HG02759 (cell line): Measurements from ENCODE around the gene RGS17.
"Not testable (repeated sequence)": the region's sequence is repeated elsewhere in the genome, so short reads cannot be mapped to it uniquely, and the experiment has no call there.

Experiments
- ATAC-seq: cut with Tn5 transposase; IDR thresholded peaks from one replicate; pipeline ENCODE4 v1.9.1; 2021; ENCODE audit warnings: mild to moderate bottlenecking, moderate library complexity; ENCODE audit not compliant: unreplicated experiment

The RGS17 gene

DNA sequence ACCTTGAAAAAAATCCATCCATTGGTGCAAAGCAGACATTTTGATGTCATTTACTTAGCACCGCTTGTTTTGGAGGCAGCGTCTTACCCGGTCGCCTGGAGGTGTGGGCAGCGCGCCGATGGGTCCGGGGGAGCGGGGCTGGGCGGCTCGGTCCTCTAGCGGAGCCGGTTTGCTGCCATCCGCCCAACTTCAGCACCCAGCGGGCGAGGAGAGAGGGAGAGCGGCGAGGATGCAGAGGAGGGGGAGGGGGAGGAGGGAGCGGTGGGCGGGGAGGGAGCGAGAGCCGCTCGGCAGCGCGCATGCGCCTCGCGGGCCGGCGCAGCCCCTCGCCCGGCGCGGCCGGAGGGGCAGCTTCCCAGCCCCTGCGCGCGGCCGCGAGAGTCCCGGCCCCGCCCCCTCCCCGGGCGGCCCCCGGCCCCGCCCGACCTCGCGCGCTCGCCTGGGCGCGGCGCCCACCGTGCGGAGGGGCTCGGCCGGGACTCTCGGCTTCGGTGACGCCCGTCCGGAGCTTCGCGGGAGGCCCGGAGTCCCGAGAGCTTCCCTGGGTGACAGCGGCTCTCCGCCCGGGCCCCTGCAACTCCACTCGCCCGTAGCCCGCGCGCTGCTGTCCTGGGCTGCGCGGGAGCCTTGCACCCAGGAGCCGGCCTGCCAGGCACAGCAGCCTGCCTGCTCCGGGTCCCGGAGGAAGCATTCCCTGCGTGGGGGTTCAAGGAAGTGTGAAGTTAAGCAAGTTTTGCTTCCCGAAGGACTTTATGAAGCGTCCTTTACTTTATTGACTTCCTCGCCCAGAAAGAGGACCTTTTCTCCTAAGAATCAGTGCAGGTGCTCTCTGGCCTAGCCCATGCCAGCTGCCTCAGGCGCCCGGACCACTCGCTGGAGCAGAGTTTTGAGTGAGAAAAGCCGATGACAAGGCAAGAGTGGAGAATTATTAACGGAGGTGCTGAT lies at the start of gene RGS17:
Gene RGS17, minus strand, starts transcription at position 246 of the 945 bp plus-strand sequence. CDS start 87,264 bp downstream, outside the sequence.
- ATAC-seq = peak; percentile 71

GRCh38 chr6:153172815-153173214 lies 41.7 kb upstream of the RGS17 start:
- ATAC-seq = no peak

DNA sequence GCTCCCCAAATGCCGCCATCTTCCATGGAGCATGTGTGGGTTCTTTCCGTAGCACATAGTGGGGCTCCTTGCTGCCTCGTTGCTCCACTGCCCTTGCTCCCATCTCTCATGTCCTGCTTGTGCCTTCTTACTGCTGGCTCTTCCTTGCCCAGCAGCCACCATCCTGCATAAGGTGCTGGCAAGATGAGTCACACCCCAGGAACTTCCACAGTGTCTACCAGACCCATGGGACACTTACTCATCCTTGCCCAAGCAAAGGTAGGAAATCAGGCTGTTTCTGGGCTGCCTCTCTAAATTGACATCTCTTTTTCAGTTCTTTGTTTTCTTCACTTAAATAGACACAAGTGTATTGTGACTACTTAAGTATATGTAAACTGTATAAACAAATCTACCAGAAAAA lies 39.4 kb upstream of the RGS17 start:
- no peak for ATAC-seq

- ATAC-seq = no peak
These were observed 36.8 kb upstream of the RGS17 start for GRCh38 chr6:153167907-153168306.

- no peak for ATAC-seq
These were observed 36.2 kb upstream of the RGS17 start for GRCh38 chr6:153167061-153167891.

- no peak for ATAC-seq
These were observed 31.6 kb upstream of the RGS17 start for GRCh38 chr6:153162646-153163045.

DNA sequence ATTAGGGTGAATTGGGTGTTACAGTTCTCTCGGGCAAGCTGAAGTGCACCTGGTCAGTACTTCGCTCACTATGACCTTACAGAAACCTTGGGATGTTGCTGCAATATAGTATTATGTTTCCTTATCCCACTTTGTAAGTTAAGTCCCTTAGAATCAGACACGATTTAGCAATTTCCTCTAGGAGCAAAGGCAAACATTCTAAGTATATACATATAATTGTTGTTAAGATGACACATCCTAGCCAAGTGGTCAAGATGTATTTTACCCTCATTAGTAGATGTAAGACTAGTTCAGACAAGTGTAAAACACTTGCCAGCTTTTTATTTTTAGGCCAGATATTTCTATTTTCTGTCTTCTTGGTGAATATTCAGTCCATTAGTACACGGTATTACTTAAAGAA lies 31.1 kb upstream of the RGS17 start:
- no peak for ATAC-seq

GRCh38 chr6:153160221-153160620 lies 29.1 kb upstream of the RGS17 start:
- no peak for ATAC-seq

DNA sequence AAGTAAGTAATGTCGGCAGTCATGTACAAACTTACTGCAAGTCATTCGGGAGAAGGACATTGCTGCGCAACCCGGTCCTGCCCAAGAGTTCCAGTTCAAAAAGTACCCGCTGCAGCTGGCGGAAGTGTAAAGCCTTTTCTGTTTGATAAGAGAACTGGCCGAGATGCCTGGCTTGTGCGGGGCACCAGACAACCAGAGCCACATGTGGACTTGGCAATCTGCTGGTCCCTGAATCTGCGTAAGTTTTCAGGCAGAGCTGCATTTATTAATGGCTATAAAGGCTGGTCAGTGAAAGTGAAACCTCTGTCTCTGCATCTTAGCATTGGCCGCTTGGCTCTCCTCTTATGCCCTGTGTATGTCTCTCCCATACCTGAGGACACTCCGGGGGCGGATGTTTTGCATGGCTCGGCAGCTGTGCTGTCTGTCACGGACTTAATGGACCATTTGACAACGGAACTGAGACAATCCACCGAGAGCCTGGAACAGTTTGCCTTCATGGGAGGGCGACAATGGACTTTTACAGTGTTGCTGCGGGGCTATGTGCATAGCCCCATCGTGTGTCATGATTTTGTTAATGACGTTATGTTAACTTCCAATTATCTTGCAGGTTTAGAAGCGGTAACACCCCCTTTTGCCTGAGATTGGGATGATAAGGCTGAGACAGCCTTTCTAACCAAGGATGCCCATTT lies 19.8 kb upstream of the RGS17 start:
- ATAC-seq = no peak

GRCh38 chr6:153150371-153150751 lies 19.3 kb upstream of the RGS17 start:
- no peak for ATAC-seq

- ATAC-seq = no peak
These were observed 18.8 kb upstream of the RGS17 start for GRCh38 chr6:153149891-153150290.

DNA sequence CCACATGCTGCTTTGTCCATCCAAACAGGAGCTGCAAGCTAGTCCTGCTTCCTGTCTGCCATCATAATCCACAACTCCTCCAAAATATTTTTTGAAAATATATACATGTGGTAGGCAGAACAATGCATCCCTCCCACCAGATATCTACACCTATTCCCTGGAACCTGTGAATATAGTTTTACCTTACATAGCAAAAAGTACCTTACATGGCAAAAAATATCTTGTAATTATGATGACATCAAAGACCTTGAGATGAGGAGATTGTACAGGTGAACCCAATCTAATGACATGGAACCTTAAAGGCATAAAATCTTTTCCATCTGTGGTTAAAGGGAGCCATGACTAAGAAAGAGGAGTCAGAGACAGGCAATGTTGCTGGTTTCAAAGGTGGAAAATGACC lies 15.3 kb upstream of the RGS17 start:
- ATAC-seq = no peak

DNA sequence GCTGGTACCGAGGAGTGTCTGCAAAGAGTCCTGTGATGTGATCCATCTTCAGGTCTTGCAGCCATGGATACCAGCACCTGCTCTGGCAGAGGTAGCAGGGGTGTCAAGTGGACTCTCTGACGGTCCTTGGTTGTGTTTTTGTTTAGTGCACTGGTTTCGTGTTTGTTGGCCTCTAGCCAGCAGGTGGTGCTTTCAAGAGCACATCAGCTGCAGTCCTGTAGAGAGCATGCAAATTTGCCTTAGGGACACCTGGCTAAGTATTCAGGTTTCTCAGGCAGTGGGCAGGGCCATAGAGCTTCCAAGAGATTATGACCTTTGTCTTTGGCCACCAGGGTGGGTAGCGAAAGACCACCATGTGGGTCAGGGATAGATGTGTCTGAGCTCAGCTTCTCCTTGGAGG lies 14.5 kb upstream of the RGS17 start:
- no peak for ATAC-seq

- ATAC-seq = no peak
These were observed 12.1 kb upstream of the RGS17 start for GRCh38 chr6:153143200-153143599.

DNA sequence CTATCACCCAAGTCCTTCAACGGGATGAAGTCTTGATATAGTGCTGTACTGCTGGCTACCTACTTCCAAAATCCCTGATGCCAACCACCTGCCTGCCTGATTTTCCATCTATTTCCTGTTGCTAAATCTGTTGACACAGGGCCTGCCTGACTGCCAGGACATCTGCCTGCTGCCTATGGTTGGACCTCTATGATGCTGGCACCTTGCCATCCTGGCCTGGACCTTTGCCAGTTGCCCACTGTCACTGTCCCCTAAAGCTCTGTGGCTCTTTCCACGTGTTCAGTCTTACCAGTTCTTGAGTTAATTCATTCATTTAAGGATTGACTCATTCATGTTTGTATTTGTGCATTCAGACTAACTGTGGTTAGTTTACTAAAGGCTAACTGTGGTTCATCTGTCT lies 9.2 kb upstream of the RGS17 start:
- ATAC-seq = no peak

- ATAC-seq = no peak
These were observed 7.8 kb upstream of the RGS17 start for GRCh38 chr6:153138930-153139329.

DNA sequence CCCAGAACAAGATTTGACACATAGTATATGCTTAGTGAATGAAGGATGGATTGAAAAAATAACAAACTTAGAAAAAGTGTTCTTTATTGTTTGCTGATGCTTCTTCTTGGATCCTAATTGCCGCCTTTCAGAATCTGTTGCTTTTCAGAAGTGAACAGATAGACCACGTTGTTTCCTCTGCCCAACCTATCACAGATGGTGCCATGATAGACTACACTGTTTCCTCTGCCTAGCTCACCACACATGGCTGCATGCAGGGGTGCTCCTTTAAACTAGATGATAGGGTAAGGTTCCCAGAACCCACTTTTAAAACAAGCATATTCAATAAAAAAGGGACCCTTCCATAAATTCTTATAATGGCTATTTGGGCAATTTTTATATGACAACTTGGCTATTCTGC lies 4.6 kb upstream of the RGS17 start:
- ATAC-seq = no peak

DNA sequence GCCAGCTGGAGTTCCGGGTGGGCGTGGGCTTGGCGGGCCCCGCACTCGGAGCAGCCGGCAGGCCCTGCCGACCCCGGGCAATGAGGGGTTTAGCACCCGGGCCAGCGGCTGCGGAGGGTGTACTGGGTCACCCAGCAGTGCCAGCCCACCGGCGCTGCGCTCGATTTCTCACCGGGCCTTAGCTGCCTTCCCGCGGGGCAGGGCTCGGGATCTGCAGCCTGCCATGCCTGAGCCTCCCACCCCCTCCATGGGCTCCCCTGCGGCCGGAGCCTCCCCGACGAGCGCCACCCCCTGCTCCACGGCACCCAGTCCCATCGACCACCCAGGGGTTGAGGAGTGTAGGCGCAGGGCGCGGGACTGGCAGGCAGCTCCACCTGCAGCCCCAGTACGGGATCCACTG lies 2.6 kb upstream of the RGS17 start:
- not testable (repeated sequence) for ATAC-seq

DNA sequence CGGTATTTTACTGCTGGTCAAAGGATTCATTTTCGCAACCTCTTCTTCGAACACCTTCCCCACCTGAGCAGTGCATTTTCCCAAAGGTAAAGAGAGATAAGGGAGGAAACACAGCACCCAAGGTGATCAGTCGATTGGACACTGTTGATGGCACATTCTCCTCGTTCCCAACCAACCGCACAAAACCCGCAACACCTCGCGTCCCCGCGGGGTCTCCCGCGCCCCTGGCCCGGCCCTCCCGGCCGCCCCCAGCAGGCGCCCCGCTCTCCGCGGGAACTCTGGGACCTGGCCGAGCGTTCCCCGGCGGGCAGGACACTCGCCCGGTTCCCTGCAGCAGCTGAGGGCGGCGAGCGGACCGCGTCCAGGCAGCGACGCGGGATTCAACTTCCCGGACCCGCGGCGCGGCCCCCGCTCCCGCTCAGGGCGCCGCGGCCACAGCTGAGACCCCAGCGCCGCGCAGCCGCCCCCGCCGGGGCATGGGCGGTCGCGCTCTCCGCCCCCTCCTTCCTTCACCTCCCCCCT lies 506 bp downstream of the RGS17 start:
- ATAC-seq = peak; percentile 17

DNA sequence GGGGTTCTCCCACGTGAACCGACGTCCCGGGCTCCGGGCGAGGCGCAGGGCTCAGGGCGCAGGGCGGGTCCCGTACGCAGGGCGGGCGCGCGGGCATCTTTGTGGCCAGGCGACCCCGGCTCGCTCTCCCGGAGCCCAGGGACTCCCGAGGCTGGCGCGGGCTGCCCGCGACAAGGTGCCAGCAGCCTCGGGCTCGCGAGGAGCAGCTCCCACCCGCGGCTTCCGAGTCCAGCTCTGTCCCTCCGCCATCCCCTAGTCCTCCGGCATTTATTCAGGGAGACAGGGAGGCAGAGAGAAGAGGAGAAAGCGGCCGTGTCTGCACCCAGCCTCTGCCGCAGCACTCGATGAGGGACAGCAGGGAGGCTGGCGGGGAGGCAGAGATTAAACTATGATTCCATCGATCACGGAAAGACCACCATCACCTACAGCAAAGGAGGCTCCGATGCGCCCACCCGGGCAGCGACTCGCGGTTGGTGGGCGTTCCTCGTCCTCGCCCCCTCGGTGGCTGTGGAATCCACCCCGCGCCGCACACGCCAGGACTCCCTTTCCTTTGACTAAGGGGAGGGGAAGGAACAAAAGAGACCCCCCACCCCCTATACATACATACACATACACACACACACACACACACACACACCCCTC lies 1.1 kb downstream of the RGS17 start:
- ATAC-seq = no peak

- ATAC-seq = no peak
These were observed 4.9 kb downstream of the RGS17 start for GRCh38 chr6:153126218-153126617.
